Lower lobe of right lung (tissue), 2 donors: ENCODE results near the gene ZNF511. TPM values are rescaled to one million over a fixed set of nuclear protein-coding genes. Genes with fewer than 3 reads are reported as not detected.

Experiments used
- ATAC-seq, 2 donors: fragments of 200-7000 bp; cut with Tn5 transposase; one replicate each; pipeline ENCODE4 v1.9.1; 2020 to 2022; ENCODE audit warnings: mild to moderate bottlenecking in 2 of 2, moderate library complexity in 2 of 2
- DNase-seq: peaks from one replicate; pipeline ENCODE4 v3.0.0-alpha.2; 2020
- H3K27ac ChIP-seq: fragments of 200-600 bp; one replicate; pipeline ENCODE4 v1.8.0; 2022
- H3K27me3 ChIP-seq: fragments of 200-600 bp; one replicate; pipeline ENCODE4 v1.8.0; 2022; ENCODE audit warnings: low read depth
- H3K36me3 ChIP-seq: fragments of 200-600 bp; one replicate; pipeline ENCODE4 v1.8.0; 2022; ENCODE audit warnings: mild to moderate bottlenecking
- H3K4me1 ChIP-seq: fragments of 200-600 bp; one replicate; pipeline ENCODE4 v1.8.0; 2022
- H3K4me3 ChIP-seq: fragments of 200-600 bp; one replicate; pipeline ENCODE4 v1.8.0; 2022; ENCODE audit warnings: mild to moderate bottlenecking
- H3K9me3 ChIP-seq: fragments of 200-600 bp; one replicate; pipeline ENCODE4 v1.8.0; 2022
- CTCF ChIP-seq: fragments of 200-600 bp; IDR thresholded peaks from one replicate; pipeline ENCODE4 v1.8.0; 2022; ENCODE audit warnings: antibody characterized with exemption, mild to moderate bottlenecking
- intact Hi-C: fragments of 100-400 bp; cut with DNase I; formaldehyde crosslinking; loops from one replicate; pipeline ENCODE4 v1.11.0; 2022
- total RNA-seq: library from RNA; stranded (reverse); fragmentation: NEBNext Ultra II Directional; extraction: Animal tissue kit (Norgen Biotek cat#: 25700); gene quantifications from one replicate; pipeline ENCODE4 v1.2.1, GENCODE V29; 2021
- donor health status: DM: no; HTN: yes; CAD: no; lungs with severe emphysema.

The ZNF511 gene
- total RNA-seq, 1 donor from 2014 or later: 44.8 TPM

- intact Hi-C loops: no loop called here
- Histone ChIP-seq H3K9me3 (no peaks in the 10 kb centered on the region), H3K4me1 (peaks cover 18% of the 10 kb centered on the region), H3K36me3 (no peaks in the 10 kb centered on the region), H3K4me3 (no peak overlapping the region), H3K27me3 (no peaks in the 10 kb centered on the region), H3K27ac (no peak overlapping the region)
- DNase-seq (no peak), ATAC-seq (no peak)
- TF ChIP-seq CTCF: no peak
Measured at GRCh38 chr10:133355991-133356390, 47.3 kb downstream of the ZNF511 start.

GRCh38 chr10:133356549-133357284 lies 48.0 kb downstream of the ZNF511 start:
- ATAC-seq (no peak), DNase-seq (peak; percentile 40)
- H3K4me1 ChIP-seq: peaks cover 18% of the 10 kb centered on the region
- H3K36me3 ChIP-seq: peaks cover 4% of the 10 kb centered on the region
- peak overlapping the region; percentile 74 for H3K4me3 ChIP-seq
- peak overlapping the region; percentile 85 for H3K27ac ChIP-seq
- H3K27me3 ChIP-seq: no peaks in the 10 kb centered on the region
- TF ChIP-seq CTCF: no peak
- H3K9me3 ChIP-seq: no peaks in the 10 kb centered on the region
- intact Hi-C loops: no loop called here

- no peaks in the 10 kb centered on the region for H3K27me3 ChIP-seq
- H3K27ac ChIP-seq: peak within 1 kb of the TSS; percentile 85
- TF ChIP-seq CTCF: peak; percentile 7
- H3K4me1 ChIP-seq: peaks cover 18% of the 10 kb centered on the region
- peak within 1 kb of the TSS; percentile 74 for H3K4me3 ChIP-seq
- intact Hi-C loops: no loop called here
- DNase-seq (peak; percentile 87), ATAC-seq (peak; percentile 89 to 91)
- H3K36me3 ChIP-seq: peaks cover 12% of the 10 kb centered on the region
- no peaks in the 10 kb centered on the region for H3K9me3 ChIP-seq
Measured at GRCh38 chr10:133357285-133358161, 48.8 kb downstream of the ZNF511 start, which contains the start of gene FUOM. Gene FUOM, minus strand, starts transcription at chr10:133358019. Its CDS starts 12 bp downstream, at chr10:133358007.

- peak; percentile 70 for DNase-seq
- Histone ChIP-seq H3K9me3 (no peaks in the 10 kb centered on the region), H3K36me3 (peaks cover 19% of the 10 kb centered on the region), H3K4me3 (no peak overlapping the region), H3K27ac (no peak overlapping the region), H3K4me1 (peaks cover 18% of the 10 kb centered on the region), H3K27me3 (no peaks in the 10 kb centered on the region)
- TF ChIP-seq CTCF: no peak
- intact Hi-C loops: no loop called here
- peak in 1 of 2 donors; percentile 2 for ATAC-seq
Measured at GRCh38 chr10:133358162-133358924, 49.6 kb downstream of the ZNF511 start.

- Histone ChIP-seq H3K36me3 (peaks cover 19% of the 10 kb centered on the region), H3K27ac (peak overlapping the region; percentile 31), H3K9me3 (no peaks in the 10 kb centered on the region), H3K27me3 (no peaks in the 10 kb centered on the region), H3K4me1 (peaks cover 18% of the 10 kb centered on the region), H3K4me3 (no peak overlapping the region)
- no peak for ATAC-seq
- no peak for TF ChIP-seq CTCF
- intact Hi-C loops: no loop called here
- DNase-seq: no peak
Measured at GRCh38 chr10:133358925-133359310, 50.2 kb downstream of the ZNF511 start.
